ENCODE data around the gene APAF1.

GRCh38 chr12:98618952-98619351 lies 26.1 kb upstream of the APAF1 start:
- TF ChIP-seq CTCF (conservative IDR thresholded peaks at IDR 0.05) (no peak), EZH2 (IDR thresholded peaks at IDR 0.05; ENCODE audit: low read depth) (no peak)
